Measurements from ENCODE around the gene TSC2. TPM values are rescaled to one million over a fixed set of nuclear protein-coding genes. Genes with fewer than 3 reads are reported as not detected.

TSC2 gene
- polyA plus RNA-seq, 1 donor from 2014 or later: 69.2 TPM

DNA sequence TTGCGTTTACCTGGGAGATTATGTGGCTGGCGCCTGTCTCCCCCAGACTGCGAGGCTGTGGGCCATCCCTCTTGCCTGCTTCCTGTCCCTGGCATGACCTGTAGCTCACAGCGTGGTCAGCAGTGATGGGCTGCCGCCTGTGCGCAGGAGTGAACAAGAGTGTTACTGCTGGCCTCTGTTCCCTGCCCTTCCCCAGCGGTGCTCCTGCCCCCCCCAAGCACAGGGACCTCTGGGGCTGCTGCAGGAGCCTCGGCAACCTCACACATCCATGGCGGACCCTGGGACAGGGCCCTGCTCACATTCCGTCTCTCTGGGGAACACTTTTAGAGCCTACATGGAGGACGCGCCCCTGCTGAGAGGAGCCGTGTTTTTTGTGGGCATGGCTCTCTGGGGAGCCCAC lies 10.6 kb downstream of the TSC2 start:
- Histone ChIP-seq H3K27ac (ENCODE audit: low read length) (no peak overlapping the region), H3F3A (ENCODE audit: insufficient read depth, low read length, poor library complexity, severe bottlenecking) (no peaks in the 10 kb centered on the region), H2AFZ (ENCODE audit: low read depth, low read length) (no peak overlapping the region), H3K79me2 (replicated peaks; ENCODE audit: insufficient read depth, low read length) (no peaks in the 10 kb centered on the region), H3K9me3 (ENCODE audit: low read length) (no peaks in the 10 kb centered on the region), H3K9ac (ENCODE audit: low read length) (no peak overlapping the region), H3K36me3 (ENCODE audit: insufficient read depth, low read length) (no peaks in the 10 kb centered on the region), H3K9me2 (ENCODE audit: insufficient read depth, low read length) (no peaks in the 10 kb centered on the region), H3K4me3 (ENCODE audit: low read length) (no peak overlapping the region), H3K4me2 (ENCODE audit: low read length) (no peak overlapping the region), H3K27me3 (ENCODE audit: insufficient read depth, low read depth, low read length) (no peaks in the 10 kb centered on the region), H4K20me1 (ENCODE audit: insufficient read depth) (no peaks in the 10 kb centered on the region)
- TF ChIP-seq EZH2 (IDR thresholded peaks at IDR 0.05; ENCODE audit: borderline replicate concordance, insufficient read depth, low read length, poor library complexity, severe bottlenecking): no peak
- no peak for TF ChIP-seq SMC3 (conservative IDR thresholded peaks at IDR 0.05; ENCODE audit: poor library complexity)

DNA sequence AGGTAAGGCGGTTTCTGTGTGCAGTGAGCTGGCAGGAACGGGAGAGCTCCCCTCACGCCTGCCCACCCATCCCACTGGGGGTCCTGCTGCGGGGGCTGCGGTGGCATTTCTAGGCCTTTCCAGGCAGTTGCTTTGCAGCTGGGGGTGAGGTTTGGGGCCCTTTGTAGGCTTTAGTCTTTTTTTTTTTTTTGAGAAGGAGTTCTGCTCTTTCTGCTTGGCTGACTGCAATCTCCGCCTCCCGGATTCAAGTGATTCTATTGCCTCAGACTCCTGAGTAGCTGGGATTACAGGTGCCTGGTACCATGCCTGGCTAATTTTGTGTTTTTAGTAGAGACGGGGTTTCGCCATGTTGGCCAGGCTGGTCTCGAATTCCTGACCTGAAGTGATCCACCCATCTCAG lies 11.1 kb downstream of the TSC2 start:
- no peaks in the 10 kb centered on the region for H3K79me2 ChIP-seq (replicated peaks; ENCODE audit: insufficient read depth, low read length)

More for the DNA sequence above, 11.1 kb downstream of the TSC2 start:
- TF ChIP-seq, protein P1, sequence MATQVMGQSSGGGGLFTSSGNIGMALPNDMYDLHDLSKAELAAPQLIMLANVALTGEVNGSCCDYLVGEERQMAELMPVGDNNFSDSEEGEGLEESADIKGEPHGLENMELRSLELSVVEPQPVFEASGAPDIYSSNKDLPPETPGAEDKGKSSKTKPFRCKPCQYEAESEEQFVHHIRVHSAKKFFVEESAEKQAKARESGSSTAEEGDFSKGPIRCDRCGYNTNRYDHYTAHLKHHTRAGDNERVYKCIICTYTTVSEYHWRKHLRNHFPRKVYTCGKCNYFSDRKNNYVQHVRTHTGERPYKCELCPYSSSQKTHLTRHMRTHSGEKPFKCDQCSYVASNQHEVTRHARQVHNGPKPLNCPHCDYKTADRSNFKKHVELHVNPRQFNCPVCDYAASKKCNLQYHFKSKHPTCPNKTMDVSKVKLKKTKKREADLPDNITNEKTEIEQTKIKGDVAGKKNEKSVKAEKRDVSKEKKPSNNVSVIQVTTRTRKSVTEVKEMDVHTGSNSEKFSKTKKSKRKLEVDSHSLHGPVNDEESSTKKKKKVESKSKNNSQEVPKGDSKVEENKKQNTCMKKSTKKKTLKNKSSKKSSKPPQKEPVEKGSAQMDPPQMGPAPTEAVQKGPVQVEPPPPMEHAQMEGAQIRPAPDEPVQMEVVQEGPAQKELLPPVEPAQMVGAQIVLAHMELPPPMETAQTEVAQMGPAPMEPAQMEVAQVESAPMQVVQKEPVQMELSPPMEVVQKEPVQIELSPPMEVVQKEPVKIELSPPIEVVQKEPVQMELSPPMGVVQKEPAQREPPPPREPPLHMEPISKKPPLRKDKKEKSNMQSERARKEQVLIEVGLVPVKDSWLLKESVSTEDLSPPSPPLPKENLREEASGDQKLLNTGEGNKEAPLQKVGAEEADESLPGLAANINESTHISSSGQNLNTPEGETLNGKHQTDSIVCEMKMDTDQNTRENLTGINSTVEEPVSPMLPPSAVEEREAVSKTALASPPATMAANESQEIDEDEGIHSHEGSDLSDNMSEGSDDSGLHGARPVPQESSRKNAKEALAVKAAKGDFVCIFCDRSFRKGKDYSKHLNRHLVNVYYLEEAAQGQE (IDR thresholded peaks at IDR 0.05; ENCODE audit: borderline replicate concordance): no peak
- TF ChIP-seq, protein P2, sequence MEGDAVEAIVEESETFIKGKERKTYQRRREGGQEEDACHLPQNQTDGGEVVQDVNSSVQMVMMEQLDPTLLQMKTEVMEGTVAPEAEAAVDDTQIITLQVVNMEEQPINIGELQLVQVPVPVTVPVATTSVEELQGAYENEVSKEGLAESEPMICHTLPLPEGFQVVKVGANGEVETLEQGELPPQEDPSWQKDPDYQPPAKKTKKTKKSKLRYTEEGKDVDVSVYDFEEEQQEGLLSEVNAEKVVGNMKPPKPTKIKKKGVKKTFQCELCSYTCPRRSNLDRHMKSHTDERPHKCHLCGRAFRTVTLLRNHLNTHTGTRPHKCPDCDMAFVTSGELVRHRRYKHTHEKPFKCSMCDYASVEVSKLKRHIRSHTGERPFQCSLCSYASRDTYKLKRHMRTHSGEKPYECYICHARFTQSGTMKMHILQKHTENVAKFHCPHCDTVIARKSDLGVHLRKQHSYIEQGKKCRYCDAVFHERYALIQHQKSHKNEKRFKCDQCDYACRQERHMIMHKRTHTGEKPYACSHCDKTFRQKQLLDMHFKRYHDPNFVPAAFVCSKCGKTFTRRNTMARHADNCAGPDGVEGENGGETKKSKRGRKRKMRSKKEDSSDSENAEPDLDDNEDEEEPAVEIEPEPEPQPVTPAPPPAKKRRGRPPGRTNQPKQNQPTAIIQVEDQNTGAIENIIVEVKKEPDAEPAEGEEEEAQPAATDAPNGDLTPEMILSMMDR (IDR thresholded peaks at IDR 0.05; ENCODE audit: poor library complexity, severe bottlenecking): no peak
- TF ChIP-seq SMC3 (conservative IDR thresholded peaks at IDR 0.05; ENCODE audit: poor library complexity) (no peak), RAD21 (conservative IDR thresholded peaks at IDR 0.05) (no peak), TAF1 (IDR thresholded peaks at IDR 0.05; ENCODE audit: low read depth) (no peak), POLR2AphosphoS5 (IDR thresholded peaks at IDR 0.05) (no peak), MXI1 (conservative IDR thresholded peaks at IDR 0.05; ENCODE audit: poor library complexity, severe bottlenecking) (no peak), EZH2 (IDR thresholded peaks at IDR 0.05; ENCODE audit: borderline replicate concordance, insufficient read depth, low read length, poor library complexity, severe bottlenecking) (no peak), EP300 (conservative IDR thresholded peaks at IDR 0.05; ENCODE audit: poor library complexity, severe bottlenecking) (no peak)
- Histone ChIP-seq H3K4me3 (ENCODE audit: low read length) (no peak overlapping the region), H3K9me2 (ENCODE audit: insufficient read depth, low read length) (no peaks in the 10 kb centered on the region), H2AFZ (ENCODE audit: low read depth, low read length) (no peak overlapping the region), H3K4me2 (ENCODE audit: low read length) (no peak overlapping the region), H3F3A (ENCODE audit: insufficient read depth, low read length, poor library complexity, severe bottlenecking) (no peaks in the 10 kb centered on the region), H3K27ac (ENCODE audit: low read length) (no peak overlapping the region), H3K36me3 (ENCODE audit: insufficient read depth, low read length) (no peaks in the 10 kb centered on the region), H4K20me1 (ENCODE audit: insufficient read depth) (no peaks in the 10 kb centered on the region), H3K9ac (ENCODE audit: low read length) (no peak overlapping the region), H3K27me3 (ENCODE audit: insufficient read depth, low read depth, low read length) (no peaks in the 10 kb centered on the region), H3K9me3 (ENCODE audit: low read length) (no peaks in the 10 kb centered on the region)
